Measurements from ENCODE around the gene LMX1B.

DNA sequence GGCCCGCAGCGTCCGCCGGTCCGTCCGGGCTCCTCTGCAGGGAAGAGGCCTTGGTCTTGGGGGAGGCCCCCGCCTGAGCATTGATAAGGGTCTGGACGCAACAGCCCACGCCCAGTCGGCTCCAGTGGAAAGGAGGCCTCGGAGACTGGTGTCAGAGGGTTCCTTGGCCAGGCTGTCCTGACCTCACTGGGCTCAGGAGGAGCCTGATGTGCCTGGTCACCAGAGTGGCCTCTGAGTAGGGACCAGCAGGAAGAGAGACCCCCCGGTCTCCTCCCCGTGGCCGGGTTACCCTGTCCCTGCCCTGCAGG, 13.2 kb downstream of the LMX1B start:
- TF ChIP-seq CREB5 (CRISPR knock-in tag; IDR thresholded peaks at IDR 0.05; ENCODE audit: low read depth) (no peak), ZFP3 (CRISPR knock-in tag; IDR thresholded peaks at IDR 0.05) (no peak), GLIS3 (CRISPR knock-in tag; IDR thresholded peaks at IDR 0.05) (no peak), SNAI2 (CRISPR knock-in tag; IDR thresholded peaks at IDR 0.05) (no peak)

All from SK-N-SH treated with all-trans-retinoic acid at 6 μM for 48 hours (cell line).